ENCODE data around the gene KRT75.

DNA sequence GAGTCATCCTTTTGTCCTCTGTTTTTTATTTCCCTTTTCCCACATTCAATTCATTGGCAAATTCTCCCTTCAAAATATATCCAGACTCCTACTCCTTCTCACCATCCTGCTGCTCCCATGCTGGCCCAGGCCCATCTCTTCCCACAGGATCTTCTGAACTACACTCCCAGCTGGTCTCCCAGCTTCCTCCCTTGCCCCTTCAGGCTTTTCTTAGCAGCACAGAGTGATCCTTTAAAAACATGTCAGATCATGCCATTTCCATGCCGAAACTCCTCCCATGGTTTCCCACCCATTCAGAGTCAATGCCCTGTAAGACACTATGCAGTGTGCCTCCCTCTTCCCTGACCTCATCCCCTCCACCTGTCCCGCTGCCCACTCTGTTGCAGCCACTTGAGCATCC lies 46.3 kb downstream of the KRT75 start:
- TF ChIP-seq GTF2F1 (IDR thresholded peaks at IDR 0.05; ENCODE audit: low read length) (no peak), ZNF274 (CRISPR knock-in tag; IDR thresholded peaks at IDR 0.05) (no peak), ZNF546 (CRISPR knock-in tag; conservative IDR thresholded peaks at IDR 0.05) (no peak), JUND (CRISPR knock-in tag; IDR thresholded peaks at IDR 0.05) (no peak), POLR2AphosphoS5 (IDR thresholded peaks at IDR 0.05; ENCODE audit: low read depth, low read length) (no peak)
- TF ChIP-seq, protein P1, sequence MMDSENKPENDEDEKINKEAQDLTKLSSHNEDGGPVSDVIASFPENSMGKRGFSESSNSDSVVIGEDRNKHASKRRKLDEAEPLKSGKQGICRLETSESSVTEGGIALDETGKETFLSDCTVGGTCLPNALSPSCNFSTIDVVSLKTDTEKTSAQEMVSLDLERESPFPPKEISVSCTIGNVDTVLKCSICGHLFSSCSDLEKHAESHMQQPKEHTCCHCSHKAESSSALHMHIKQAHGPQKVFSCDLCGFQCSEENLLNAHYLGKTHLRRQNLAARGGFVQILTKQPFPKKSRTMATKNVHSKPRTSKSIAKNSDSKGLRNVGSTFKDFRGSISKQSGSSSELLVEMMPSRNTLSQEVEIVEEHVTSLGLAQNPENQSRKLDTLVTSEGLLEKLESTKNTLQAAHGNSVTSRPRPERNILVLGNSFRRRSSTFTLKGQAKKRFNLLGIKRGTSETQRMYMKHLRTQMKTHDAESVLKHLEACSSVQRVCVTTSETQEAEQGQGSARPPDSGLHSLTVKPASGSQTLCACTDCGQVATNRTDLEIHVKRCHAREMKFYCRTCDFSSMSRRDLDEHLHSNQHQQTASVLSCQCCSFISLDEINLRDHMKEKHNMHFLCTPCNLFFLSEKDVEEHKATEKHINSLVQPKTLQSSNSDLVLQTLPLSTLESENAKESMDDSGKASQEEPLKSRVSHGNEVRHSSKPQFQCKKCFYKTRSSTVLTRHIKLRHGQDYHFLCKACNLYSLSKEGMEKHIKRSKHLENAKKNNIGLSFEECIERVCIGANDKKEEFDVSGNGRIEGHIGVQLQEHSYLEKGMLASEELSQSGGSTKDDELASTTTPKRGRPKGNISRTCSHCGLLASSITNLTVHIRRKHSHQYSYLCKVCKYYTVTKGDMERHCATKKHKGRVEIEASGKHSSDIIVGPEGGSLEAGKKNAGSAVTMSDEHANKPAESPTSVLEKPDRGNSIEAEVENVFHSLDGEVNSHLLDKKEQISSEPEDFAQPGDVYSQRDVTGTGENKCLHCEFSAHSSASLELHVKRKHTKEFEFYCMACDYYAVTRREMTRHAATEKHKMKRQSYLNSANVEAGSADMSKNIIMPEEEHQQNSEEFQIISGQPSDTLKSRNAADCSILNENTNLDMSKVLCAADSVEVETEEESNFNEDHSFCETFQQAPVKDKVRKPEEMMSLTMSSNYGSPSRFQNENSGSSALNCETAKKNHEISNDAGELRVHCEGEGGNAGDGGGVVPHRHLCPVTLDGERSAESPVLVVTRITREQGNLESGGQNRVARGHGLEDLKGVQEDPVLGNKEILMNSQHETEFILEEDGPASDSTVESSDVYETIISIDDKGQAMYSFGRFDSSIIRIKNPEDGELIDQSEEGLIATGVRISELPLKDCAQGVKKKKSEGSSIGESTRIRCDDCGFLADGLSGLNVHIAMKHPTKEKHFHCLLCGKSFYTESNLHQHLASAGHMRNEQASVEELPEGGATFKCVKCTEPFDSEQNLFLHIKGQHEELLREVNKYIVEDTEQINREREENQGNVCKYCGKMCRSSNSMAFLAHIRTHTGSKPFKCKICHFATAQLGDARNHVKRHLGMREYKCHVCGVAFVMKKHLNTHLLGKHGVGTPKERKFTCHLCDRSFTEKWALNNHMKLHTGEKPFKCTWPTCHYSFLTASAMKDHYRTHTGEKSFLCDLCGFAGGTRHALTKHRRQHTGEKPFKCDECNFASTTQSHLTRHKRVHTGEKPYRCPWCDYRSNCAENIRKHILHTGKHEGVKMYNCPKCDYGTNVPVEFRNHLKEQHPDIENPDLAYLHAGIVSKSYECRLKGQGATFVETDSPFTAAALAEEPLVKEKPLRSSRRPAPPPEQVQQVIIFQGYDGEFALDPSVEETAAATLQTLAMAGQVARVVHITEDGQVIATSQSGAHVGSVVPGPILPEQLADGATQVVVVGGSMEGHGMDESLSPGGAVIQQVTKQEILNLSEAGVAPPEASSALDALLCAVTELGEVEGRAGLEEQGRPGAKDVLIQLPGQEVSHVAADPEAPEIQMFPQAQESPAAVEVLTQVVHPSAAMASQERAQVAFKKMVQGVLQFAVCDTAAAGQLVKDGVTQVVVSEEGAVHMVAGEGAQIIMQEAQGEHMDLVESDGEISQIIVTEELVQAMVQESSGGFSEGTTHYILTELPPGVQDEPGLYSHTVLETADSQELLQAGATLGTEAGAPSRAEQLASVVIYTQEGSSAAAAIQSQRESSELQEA (CRISPR knock-in tag; IDR thresholded peaks at IDR 0.05; ENCODE audit: not compliant biosample characterization) = no peak
